GM19239 (cell line): Measurements from ENCODE around the gene VTCN1.

Experiments
- DNase-seq: peaks from one replicate; pipeline ENCODE4 v3.0.0; 2011; ENCODE audit warnings: low spot score; ENCODE audit not compliant: insufficient read length
- FAIRE-seq: peaks from 2 replicates; lab custom pipeline; 2011; peaks lifted over from hg19 to GRCh38; lab: Jason Lieb, UNC

Gene VTCN1

GRCh38 chr1:117210386-117210785 lies 341 bp downstream of the VTCN1 start:
- no peak for DNase-seq
- no peak for FAIRE-seq

- FAIRE-seq (no peak), DNase-seq (no peak)
Observed at GRCh38 chr1:117209094-117209493, 1.6 kb downstream of the VTCN1 start.

GRCh38 chr1:117208580-117208979 lies 2.1 kb downstream of the VTCN1 start:
- DNase-seq (no peak), FAIRE-seq (no peak)

- DNase-seq (no peak), FAIRE-seq (no peak)
Observed at GRCh38 chr1:117205368-117205767, 5.4 kb downstream of the VTCN1 start.

GRCh38 chr1:117201808-117202207 lies 8.9 kb downstream of the VTCN1 start:
- no peak for FAIRE-seq

GRCh38 chr1:117198097-117198496 lies 12.6 kb downstream of the VTCN1 start:
- DNase-seq (no peak), FAIRE-seq (no peak)

More at GRCh38 chr1:117201808-117202207, 8.9 kb downstream of the VTCN1 start:
- DNase-seq = no peak

GRCh38 chr1:117189726-117190125 lies 21.0 kb downstream of the VTCN1 start:
- FAIRE-seq (no peak), DNase-seq (no peak)

GRCh38 chr1:117188816-117189437 lies 21.8 kb downstream of the VTCN1 start:
- FAIRE-seq (no peak), DNase-seq (no peak)

GRCh38 chr1:117188170-117188815 lies 22.4 kb downstream of the VTCN1 start:
- DNase-seq (no peak), FAIRE-seq (no peak)

GRCh38 chr1:117183112-117183511 lies 27.6 kb downstream of the VTCN1 start:
- FAIRE-seq (no peak), DNase-seq (no peak)

- no peak for FAIRE-seq
- no peak for DNase-seq
Observed at GRCh38 chr1:117182319-117182718, 28.4 kb downstream of the VTCN1 start.

GRCh38 chr1:117181630-117182041 lies 29.1 kb downstream of the VTCN1 start:
- DNase-seq (no peak), FAIRE-seq (no peak)

GRCh38 chr1:117180147-117180967 lies 30.4 kb downstream of the VTCN1 start:
- no peak for FAIRE-seq
- no peak for DNase-seq

GRCh38 chr1:117179471-117179870 lies 31.3 kb downstream of the VTCN1 start:
- FAIRE-seq (no peak), DNase-seq (no peak)

- FAIRE-seq = no peak
- DNase-seq = no peak
Observed at GRCh38 chr1:117178756-117179155, 32.0 kb downstream of the VTCN1 start.

- DNase-seq = no peak
- FAIRE-seq = no peak
Observed at GRCh38 chr1:117177376-117177775, 33.4 kb downstream of the VTCN1 start.

- no peak for FAIRE-seq
Observed at GRCh38 chr1:117176579-117176978, 34.1 kb downstream of the VTCN1 start.

GRCh38 chr1:117174851-117175250 lies 35.9 kb downstream of the VTCN1 start:
- no peak for DNase-seq
- FAIRE-seq = no peak

More at GRCh38 chr1:117176579-117176978, 34.1 kb downstream of the VTCN1 start:
- DNase-seq = no peak

GRCh38 chr1:117173691-117174090 lies 37.0 kb downstream of the VTCN1 start:
- FAIRE-seq (no peak), DNase-seq (no peak)

GRCh38 chr1:117173006-117173405 lies 37.7 kb downstream of the VTCN1 start:
- FAIRE-seq (no peak), DNase-seq (no peak)

- DNase-seq (no peak), FAIRE-seq (no peak)
Observed at GRCh38 chr1:117171900-117172511, 38.7 kb downstream of the VTCN1 start.
